NCI-H2107 (cell line): ENCODE measurements around the gene ZBED2.

Source experiments
- DNase-seq: peaks from one replicate; lab custom pipeline; 2025; lab: John Stamatoyannopoulos, UW

Gene ZBED2

GRCh38 chr3:111603679-111604078, 8.5 kb upstream of the ZBED2 start:
- DNase-seq = no peak

GRCh38 chr3:111601810-111602209, 6.7 kb upstream of the ZBED2 start:
- no peak for DNase-seq

DNA sequence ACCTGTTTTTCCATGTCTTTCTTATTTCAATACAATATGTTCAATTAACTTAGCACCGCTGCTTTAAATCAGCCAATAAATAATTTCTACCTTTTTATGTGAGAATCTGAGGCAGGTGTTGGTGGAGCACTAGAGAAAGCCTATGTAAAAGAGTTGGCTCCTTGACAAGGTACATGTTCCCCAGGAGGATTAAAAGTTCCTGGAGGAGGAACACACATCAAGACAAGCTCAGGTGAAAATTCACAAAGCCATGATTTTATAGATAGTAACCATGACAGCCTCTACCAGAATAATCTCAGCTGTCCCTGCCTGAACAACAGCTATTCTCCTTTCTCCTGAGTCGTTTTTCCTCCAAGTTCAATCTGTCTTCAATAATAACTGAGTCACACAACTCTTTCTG, 3.4 kb upstream of the ZBED2 start:
- DNase-seq = no peak

DNA sequence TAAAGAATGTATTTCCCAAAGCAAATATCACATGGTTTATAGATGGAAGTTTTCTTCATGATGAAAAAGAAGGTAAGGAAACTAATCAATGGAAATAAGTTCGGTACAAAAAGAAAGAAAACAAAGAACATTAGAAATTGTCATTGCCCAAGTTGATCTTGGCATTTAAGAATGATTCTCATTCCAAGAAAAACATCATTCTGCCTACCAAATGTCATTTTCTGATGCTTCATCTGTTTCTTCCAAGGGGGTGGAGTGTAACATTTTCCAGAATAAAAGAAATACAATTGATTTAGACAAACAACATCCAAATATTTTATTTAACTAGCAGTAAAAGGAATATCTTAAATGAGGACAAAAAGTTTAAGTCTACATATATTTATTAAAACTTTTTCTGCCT, 3.0 kb upstream of the ZBED2 start:
- DNase-seq = no peak

DNA sequence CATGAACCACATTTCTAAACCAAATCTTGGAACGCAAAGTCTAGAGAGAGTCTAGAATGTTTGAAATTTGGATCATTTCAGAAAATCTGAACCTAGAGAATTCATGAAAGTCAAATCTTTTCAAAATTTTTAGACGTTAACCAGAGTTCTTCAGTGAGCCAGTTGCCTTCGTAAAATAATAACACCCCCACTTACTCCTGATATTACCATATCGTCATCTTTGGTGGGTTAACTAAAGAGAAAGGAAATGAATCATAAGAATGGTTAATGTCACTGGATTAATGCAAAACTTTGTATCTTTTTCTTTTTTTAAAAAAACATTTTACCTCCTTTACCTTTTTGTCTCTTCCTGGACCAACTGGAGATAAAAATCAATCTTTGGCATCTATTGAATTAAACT, 1.2 kb upstream of the ZBED2 start:
- DNase-seq = no peak

DNA sequence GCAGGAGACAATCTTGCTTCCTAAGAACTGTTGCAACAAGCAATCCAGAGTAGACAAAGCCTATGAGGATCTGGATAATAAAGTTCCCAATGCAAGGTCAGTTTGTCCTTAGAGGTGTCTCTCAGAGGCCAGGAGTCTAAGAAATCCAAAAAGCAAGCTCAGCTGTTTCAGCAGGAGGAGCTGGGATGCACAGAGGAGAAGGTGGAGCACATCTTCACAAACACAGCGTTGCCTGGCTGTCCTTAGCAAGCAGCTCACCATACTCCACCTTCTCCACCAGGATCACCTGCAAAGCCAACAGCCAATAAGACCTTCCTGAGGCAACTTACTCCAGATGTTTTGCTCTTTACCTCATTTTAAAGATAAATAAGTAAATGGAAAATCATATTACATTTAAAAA, 365 bp downstream of the ZBED2 start:
- no peak for DNase-seq

- no peak for DNase-seq
Observed at GRCh38 chr3:111594205-111594604, 941 bp downstream of the ZBED2 start.

DNA sequence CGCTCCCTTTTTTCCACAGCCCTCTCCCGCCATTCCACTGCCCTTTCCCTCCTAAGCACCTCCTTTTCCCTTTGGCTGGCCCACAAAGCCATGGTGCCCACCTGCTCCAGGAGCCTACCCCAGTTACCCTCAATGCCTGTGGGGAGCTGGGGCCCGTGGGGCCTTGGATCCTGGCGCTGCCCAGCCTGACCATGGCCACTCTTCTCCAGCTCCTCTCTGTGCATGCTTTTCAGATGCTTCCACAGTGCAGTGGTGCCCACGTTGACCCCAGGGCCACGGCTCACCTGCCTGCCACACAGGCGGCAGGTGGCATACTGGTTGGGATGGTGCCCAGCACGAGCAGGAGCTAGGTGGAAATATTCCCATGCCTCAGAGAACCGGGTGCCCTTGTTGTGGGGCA, 1.5 kb downstream of the ZBED2 start:
- DNase-seq = no peak

- DNase-seq = no peak
Observed at GRCh38 chr3:111592936-111593335, 2.2 kb downstream of the ZBED2 start.

GRCh38 chr3:111592143-111592542, 3.0 kb downstream of the ZBED2 start:
- no peak for DNase-seq

DNA sequence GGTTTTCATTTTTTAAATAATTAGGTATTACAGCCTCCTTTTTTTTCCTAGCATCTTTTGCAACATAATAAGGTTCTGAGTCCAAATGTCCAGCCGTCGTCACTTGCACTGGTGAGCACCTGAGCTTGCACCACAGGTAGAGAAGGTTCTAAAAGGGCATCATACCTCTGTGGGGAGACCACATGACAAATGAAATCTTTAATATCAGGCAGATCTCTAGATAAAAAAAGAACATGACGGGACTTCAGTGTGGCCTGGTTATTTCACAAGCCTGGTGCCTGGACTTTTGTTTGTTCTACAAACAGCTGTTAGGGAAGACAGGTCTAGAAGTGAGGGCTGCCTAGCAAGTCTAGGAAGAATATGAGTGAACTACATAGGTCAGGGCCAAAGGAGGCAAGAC, 3.6 kb downstream of the ZBED2 start:
- no peak for DNase-seq

- DNase-seq = no peak
Observed at GRCh38 chr3:111590143-111590491, 5.0 kb downstream of the ZBED2 start.

GRCh38 chr3:111589303-111590142, 5.6 kb downstream of the ZBED2 start:
- DNase-seq = no peak

DNA sequence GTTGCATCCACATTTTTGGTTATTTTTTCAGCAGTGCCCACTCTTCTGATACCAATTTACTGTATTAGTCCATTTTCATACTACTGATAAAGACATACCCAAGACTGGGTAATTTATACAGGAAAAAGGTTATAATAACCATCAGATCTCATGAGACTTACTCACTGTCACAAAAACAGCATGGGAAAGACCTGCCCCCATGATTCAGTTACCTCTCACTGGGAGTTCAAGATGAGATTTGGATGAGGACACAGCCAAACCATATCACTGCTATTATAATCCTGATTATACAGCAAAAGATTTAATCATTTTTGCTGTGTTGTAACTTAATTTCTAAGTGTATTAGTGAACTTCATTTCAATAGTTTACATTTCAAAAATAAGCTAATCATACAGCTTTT, 6.6 kb downstream of the ZBED2 start:
- DNase-seq = no peak

DNA sequence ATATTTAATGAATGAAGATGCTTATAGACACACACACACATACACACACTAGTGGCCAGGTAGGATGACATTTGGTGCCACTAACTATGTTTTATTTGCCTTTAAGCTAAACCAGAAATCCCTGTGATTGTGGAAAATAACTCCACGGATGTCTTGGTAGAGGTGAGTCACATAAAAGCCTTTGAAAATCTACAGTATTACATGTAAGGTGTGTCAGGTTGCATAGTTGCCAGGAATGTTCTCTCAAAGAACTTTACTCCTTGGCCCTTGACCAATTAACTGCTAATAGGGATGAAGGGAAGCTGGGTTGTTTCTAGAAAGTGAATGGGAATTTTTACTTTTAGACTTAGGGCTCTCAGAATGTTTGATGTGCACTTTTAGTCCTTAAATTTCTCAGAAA, 9.9 kb downstream of the ZBED2 start:
- no peak for DNase-seq

DNA sequence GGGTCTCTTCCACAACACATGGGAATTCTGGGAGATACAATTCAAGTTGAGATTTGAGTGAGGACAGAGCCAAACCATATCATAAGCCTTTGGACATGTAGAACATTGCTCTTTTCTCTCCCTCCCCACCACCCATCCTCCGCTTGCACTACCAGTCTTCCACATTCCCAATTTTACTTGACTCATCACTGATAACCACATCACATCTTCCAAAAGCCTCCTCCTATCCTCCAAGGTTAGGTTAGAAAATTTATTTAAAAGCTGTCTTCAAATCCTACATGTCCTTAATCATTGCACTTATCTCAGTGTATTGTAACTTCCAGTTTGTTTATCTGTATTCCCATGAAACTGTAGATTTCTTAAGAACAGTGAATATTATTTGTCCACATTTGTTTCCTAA, 10.4 kb downstream of the ZBED2 start:
- no peak for DNase-seq

GRCh38 chr3:111582120-111582474, 13.0 kb downstream of the ZBED2 start:
- no peak for DNase-seq

DNA sequence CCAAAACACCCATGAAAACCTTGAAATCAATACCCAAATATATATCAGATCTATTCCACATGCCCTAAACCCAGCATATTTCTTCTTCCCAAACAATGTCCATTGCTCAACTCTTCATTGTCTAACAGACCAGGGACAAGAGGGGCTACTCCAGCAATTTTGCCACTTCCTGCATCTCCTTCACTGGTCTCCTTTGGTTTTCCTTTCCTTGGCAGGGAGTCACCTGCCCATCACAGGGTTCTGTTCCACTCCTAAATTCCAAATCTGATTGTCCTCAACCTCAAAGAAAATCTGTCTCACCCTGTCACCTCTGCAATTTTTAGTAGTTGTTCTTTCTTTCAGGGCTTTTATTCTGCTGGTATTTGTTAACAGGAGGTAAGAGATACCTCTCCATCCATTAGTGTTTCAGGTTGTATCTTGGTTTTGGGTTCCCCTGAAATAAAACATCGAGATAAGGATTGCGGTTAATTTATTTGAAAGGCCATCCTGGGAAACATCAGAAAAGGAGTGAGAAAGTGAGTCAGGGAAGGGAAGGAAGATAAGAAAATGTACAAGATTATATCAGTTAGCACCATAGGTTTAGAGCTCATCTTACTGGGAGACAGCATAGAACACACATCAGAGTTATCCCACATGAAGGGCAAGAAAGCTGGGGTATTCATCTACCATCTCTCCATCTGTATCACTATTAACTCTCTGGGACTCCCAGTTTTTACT, 13.6 kb downstream of the ZBED2 start:
- no peak for DNase-seq

DNA sequence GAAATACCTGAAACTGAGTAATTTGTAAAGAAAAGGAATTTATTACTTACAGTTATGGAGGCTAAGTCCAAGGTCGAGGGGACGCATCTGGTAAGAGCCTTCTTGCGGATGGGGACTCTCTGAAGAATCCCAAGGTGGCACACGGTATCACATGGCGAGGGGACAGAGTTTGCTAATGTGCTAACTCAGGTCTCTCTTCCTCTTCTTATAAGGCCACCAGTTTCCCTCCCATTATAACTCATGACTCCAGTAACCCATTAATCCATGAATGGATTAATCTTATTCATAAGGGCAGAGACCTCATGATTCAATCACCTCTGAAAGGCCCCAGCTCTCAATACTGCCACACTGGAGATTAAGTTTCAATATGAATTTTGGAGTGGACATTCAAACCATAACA, 15.7 kb downstream of the ZBED2 start:
- no peak for DNase-seq

GRCh38 chr3:111578867-111579266, 16.3 kb downstream of the ZBED2 start:
- DNase-seq = no peak

- DNase-seq = no peak
Observed at GRCh38 chr3:111577798-111578685, 17.1 kb downstream of the ZBED2 start.

DNA sequence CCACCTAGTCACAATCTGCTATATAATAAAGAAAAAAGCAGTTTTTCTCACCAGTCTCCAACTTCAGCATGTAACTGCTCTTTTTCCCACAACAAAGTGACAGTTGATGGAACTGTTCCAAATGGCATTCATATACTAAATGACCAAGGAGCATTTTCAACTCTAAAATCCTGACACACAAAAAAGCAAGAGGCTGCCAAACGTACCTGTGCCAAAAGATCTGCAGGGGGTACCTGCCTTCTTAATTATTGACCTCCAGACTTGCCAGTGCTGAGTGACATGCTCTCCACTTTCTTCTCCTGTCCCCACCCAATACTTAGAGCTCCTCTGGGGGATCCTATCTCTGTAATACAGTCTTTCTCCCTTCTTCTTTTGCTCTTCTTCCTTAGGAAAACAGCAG, 18.0 kb downstream of the ZBED2 start:
- no peak for DNase-seq

- no peak for DNase-seq
Observed at GRCh38 chr3:111571907-111572460, 23.2 kb downstream of the ZBED2 start.
